CD14-positive monocyte (primary cell): Measurements from ENCODE around the gene HAND2. TPM values are rescaled to one million over a fixed set of nuclear protein-coding genes. Genes with fewer than 3 reads are reported as not detected.
A peak's percentile ranks its signal among the peaks of the same experiment; 100 is the strongest.

Source experiments
- DNase-seq, 3 donors: peaks; one replicate each; pipeline ENCODE4 v3.0.0-alpha.2; 2011 to 2022
- H2AFZ ChIP-seq: 2 replicates; pipeline ENCODE4 v1.6.0; 2012; ENCODE audit warnings: mild to moderate bottlenecking, low read depth, low read length, inconsistent platforms; ENCODE audit not compliant: insufficient read depth, poor library complexity, severe bottlenecking
- H3K27ac ChIP-seq, 2 donors: 1 replicate in 1 of 2; 2 replicates in 1 of 2; pipeline ENCODE4 v1.5.1; 2012 to 2013; ENCODE audit warnings: low read length in 2 of 2, control low read depth in 1 of 2, inconsistent platforms in 1 of 2, low read depth in 1 of 2, mild to moderate bottlenecking in 1 of 2
- H3K27me3 ChIP-seq, 2 donors: one replicate each; pipeline versions ENCODE4 v1.6.0 to v1.6.1; 2011 to 2013; ENCODE audit warnings: low read length in 2 of 2; ENCODE audit not compliant: control insufficient read depth in 2 of 2, insufficient read depth in 2 of 2
- H3K36me3 ChIP-seq, 2 donors: replicated peaks in 1 of 2; 1 replicate in 1 of 2; 2 replicates in 1 of 2; pipeline versions ENCODE4 v1.5.1 to v1.6.1; 2012 to 2013; ENCODE audit warnings: low read length in 2 of 2, control low read depth in 1 of 2, inconsistent platforms in 1 of 2, mild to moderate bottlenecking in 1 of 2; ENCODE audit not compliant: insufficient read depth in 2 of 2, control insufficient read depth in 1 of 2
- H3K4me1 ChIP-seq, 2 donors: 1 replicate in 1 of 2; 2 replicates in 1 of 2; pipeline versions ENCODE4 v1.5.1 to v1.6.1; 2012 to 2013; ENCODE audit warnings: low read length in 2 of 2, control low read depth in 1 of 2, inconsistent platforms in 1 of 2, mild to moderate bottlenecking in 1 of 2, moderate library complexity in 1 of 2; ENCODE audit not compliant: insufficient read depth in 2 of 2, control insufficient read depth in 1 of 2
- H3K4me2 ChIP-seq: replicated peaks from 2 replicates; pipeline ENCODE3; 2012; ENCODE audit warnings: low read length, moderate library complexity, mild to moderate bottlenecking; ENCODE audit not compliant: poor library complexity, severe bottlenecking; ENCODE audit errors: extremely low read depth
- H3K4me3 ChIP-seq, 3 experiments: fragments of 200-600 bp in 1 of 3; sonication (generic) in 1 of 3; replicated peaks in 1 of 3; 1 replicate in 2 of 3; 2 replicates in 1 of 3; pipeline ENCODE4 v1.5.1; 2011 to 2013; ENCODE audit warnings: low read length in 3 of 3, mild to moderate bottlenecking in 3 of 3, control low read depth in 2 of 3, low read depth in 2 of 3, inconsistent platforms in 1 of 3, moderate library complexity in 1 of 3
- H3K79me2 ChIP-seq: 2 replicates; pipeline ENCODE4 v1.6.0; 2012; ENCODE audit warnings: mild to moderate bottlenecking, control low read depth, inconsistent platforms, low read length, moderate library complexity; ENCODE audit not compliant: insufficient read depth
- H3K9ac ChIP-seq: 2 replicates; pipeline ENCODE4 v1.6.0; 2017; ENCODE audit warnings: low read length, mild to moderate bottlenecking; ENCODE audit not compliant: insufficient read depth, poor library complexity, severe bottlenecking
- H3K9me3 ChIP-seq, 2 donors: replicated peaks in 1 of 2; 1 replicate in 1 of 2; 2 replicates in 1 of 2; pipeline versions ENCODE4 v1.5.1 to v1.6.1; 2012 to 2013; ENCODE audit warnings: low read length in 2 of 2, control low read depth in 1 of 2; ENCODE audit not compliant: control insufficient read depth in 1 of 2, insufficient read depth in 1 of 2
- H4K20me1 ChIP-seq: 2 replicates; pipeline ENCODE4 v1.6.0; 2012; ENCODE audit warnings: mild to moderate bottlenecking, low read length, control low read depth, moderate library complexity; ENCODE audit not compliant: insufficient read depth
- H3K27ac Mint-ChIP-seq, 7 donors: one replicate each; pipeline ENCODE4 v1.8.0; 2020; ENCODE audit warnings: mild to moderate bottlenecking in 7 of 7, mixed read lengths in 7 of 7, moderate library complexity in 6 of 7, inconsistent platforms in 2 of 7
- H3K27me3 Mint-ChIP-seq, 3 donors: one replicate each; pipeline ENCODE4 v1.8.0; 2021 to 2022; ENCODE audit warnings: low read depth in 3 of 3, mild to moderate bottlenecking in 3 of 3, mixed read lengths in 3 of 3, moderate library complexity in 3 of 3, inconsistent platforms in 1 of 3
- H3K36me3 Mint-ChIP-seq, 2 donors: one replicate each; pipeline ENCODE4 v1.8.0; 2020; ENCODE audit warnings: mixed read lengths in 2 of 2, inconsistent platforms in 1 of 2, mild to moderate bottlenecking in 1 of 2
- H3K4me1 Mint-ChIP-seq: one replicate; pipeline ENCODE4 v1.8.0; 2020; ENCODE audit warnings: mild to moderate bottlenecking, mixed read lengths
- H3K4me3 Mint-ChIP-seq, 2 donors: one replicate each; pipeline ENCODE4 v1.8.0; 2020; ENCODE audit warnings: mild to moderate bottlenecking in 2 of 2, mixed read lengths in 2 of 2, moderate library complexity in 1 of 2
- H3K9me3 Mint-ChIP-seq, 7 donors: one replicate each; pipeline ENCODE4 v1.8.0; 2020 to 2022; ENCODE audit warnings: mixed read lengths in 7 of 7, mild to moderate bottlenecking in 6 of 7, moderate library complexity in 6 of 7, inconsistent platforms in 2 of 7
- WGBS: methylation state at CpG from one replicate; pipeline ENCODE4 v1.1.5; 2013; ENCODE audit warnings: missing lambda C conversion rate; ENCODE audit not compliant: insufficient coverage; 5-methylcytosine and 5-hydroxymethylcytosine counted together
- intact Hi-C, 2 donors: fragments of 100-400 bp; cut with micrococcal nuclease; formaldehyde crosslinking; loops; one replicate each; pipeline versions ENCODE4 v1.15.0 to v1.15.1; 2023
- polyA plus RNA-seq, 3 donors: library from polyadenylated mRNA; depleted of rRNA in 1 of 3; unstranded in 2 of 3; stranded (reverse) in 1 of 3; fragments of 300-500 nt in 2 of 3; fragments of >200 nt in 1 of 3; fragmentation: Illumina TruSeq in 2 of 3; gene quantifications; 1 replicate in 2 of 3; 2 replicates in 1 of 3; pipeline ENCODE4 v1.2.3, GENCODE V29; 2012 to 2021
- TF ChIP-seq, protein P1 (sequence below): fragments of 200-600 bp; IDR thresholded peaks from one replicate; pipeline ENCODE4 v1.8.0; 2022; ENCODE audit warnings: antibody characterized with exemption, mild to moderate bottlenecking

HAND2 gene
- polyA plus RNA-seq, 3 donors, result not detected

DNA sequence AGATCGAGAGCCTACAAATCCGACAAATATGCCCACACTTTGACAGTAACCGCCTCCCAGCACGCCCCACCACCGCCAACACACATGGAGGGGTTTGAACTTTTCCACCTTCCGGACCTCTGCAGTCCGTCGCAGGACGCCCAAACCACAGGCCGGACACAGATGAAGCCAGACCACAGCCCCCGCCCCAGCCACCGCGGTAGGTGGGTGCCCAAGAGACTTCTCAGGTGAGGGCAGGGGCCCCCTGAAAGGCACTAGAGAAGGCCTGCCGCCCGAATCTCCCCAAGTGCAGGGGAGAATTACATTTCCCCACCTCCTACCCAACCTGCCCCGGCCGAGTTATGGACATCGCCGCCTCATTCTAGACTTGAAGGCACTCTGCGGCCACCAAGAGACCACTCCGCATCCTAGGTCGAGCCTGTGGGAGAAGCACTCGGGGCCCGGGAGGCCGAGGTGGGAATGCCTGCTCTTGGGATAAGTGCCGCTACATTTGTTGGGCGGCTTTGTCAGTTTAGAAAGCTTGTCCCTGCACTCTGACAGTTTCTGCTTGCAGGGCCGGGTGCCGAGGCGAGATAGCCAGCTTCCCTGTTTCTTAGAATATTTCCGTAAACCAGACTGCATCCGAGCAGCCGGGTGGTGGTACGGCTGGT is 21.5 kb downstream of the HAND2 start:
- no peak for DNase-seq
- Histone ChIP-seq H3K79me2 (no peaks in the 10 kb centered on the region), H3K4me1 (peaks cover 37 to 43% of the 10 kb centered on the region in 2 donors), H3K9ac (no peak overlapping the region), H3K4me2 (peak overlapping the region; percentile 79), H3K27me3 (peaks cover 87 to 100% of the 10 kb centered on the region in 2 donors), H2AFZ (peak overlapping the region; percentile 84), H3K36me3 (no peaks in the 10 kb centered on the region), H3K27ac (no peak overlapping the region), H3K4me3 (peak overlapping the region in 1 of 3 experiments; percentile 76), H3K9me3 (peaks cover 15 to 45% of the 10 kb centered on the region in 2 donors), H4K20me1 (no peaks in the 10 kb centered on the region)
- peaks cover 55% of the 10 kb centered on the region for H3K4me1 Mint-ChIP-seq
- H3K36me3 Mint-ChIP-seq, result peaks cover 21 to 22% of the 10 kb centered on the region in 2 donors
- TF ChIP-seq, protein P1, sequence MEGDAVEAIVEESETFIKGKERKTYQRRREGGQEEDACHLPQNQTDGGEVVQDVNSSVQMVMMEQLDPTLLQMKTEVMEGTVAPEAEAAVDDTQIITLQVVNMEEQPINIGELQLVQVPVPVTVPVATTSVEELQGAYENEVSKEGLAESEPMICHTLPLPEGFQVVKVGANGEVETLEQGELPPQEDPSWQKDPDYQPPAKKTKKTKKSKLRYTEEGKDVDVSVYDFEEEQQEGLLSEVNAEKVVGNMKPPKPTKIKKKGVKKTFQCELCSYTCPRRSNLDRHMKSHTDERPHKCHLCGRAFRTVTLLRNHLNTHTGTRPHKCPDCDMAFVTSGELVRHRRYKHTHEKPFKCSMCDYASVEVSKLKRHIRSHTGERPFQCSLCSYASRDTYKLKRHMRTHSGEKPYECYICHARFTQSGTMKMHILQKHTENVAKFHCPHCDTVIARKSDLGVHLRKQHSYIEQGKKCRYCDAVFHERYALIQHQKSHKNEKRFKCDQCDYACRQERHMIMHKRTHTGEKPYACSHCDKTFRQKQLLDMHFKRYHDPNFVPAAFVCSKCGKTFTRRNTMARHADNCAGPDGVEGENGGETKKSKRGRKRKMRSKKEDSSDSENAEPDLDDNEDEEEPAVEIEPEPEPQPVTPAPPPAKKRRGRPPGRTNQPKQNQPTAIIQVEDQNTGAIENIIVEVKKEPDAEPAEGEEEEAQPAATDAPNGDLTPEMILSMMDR, result no peak
- H3K9me3 Mint-ChIP-seq, result peaks cover 0 to 62% (median 38%) of the 10 kb centered on the region in 7 donors
- peaks cover 96 to 99% (median 98%) of the 10 kb centered on the region in 3 donors for H3K27me3 Mint-ChIP-seq
- peak overlapping the region; percentile 79 to 94 for H3K4me3 Mint-ChIP-seq
- intact Hi-C loops, result no loop called here
- WGBS, result 2% methylated on average over 26 of the region's 34 CpGs
- H3K27ac Mint-ChIP-seq, result no peak overlapping the region

DNA sequence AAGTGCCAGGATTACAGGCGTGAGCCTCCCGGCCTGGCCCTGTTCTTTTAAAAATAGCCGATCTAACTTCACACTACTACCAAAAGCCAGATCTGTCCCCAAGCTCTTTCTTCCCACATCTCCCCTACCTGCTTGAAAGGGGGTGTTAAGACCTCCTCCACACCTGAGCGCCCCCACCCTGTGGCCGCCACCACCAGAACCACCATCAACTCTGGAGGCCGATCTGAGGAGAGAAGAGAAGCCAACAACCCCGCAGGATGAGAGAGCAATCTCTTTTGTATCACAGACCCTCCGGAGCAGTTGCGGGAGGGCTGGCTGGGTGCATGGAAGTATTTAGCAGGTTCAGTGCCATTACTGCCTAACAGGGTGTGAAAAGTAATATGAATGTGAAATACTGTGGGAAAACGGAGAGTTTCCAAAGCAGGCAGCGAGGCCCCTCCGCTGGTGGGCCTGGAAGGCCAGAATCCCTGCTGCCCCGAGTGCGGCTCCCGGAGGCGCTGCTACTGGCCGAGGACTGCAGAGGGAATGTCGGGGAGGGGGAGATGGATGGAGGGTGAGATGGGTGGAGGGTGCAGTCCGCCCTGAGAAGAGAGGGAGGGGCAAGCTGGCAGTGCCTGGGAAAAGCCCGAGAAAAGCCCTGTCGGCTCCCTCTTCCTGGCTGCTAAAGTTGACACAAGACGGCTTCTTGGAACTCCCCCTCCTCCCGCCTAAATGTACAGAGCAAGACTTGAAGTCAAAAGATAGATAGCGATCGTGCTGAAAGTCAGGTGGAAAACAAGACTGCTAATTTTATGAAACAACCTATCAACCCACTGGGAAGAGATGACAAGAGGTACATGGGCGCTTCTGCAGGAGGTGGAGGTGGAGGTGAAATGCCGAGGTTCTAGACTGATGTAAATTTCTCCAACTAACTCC is 22.3 kb downstream of the HAND2 start:
- no peak overlapping the region for H3K4me2 ChIP-seq
- peak overlapping the region in 1 of 2 donors; percentile 94 for H3K4me3 Mint-ChIP-seq
- peaks cover 22 to 23% of the 10 kb centered on the region in 2 donors for H3K36me3 Mint-ChIP-seq
- TF ChIP-seq, protein P1, result no peak
- peaks cover 0 to 62% (median 38%) of the 10 kb centered on the region in 7 donors for H3K9me3 Mint-ChIP-seq
- peak overlapping the region in 1 of 3 experiments; percentile 76 for H3K4me3 ChIP-seq
- peaks cover 86 to 100% of the 10 kb centered on the region in 2 donors for H3K27me3 ChIP-seq
- DNase-seq, result no peak
- H3K4me1 ChIP-seq, result peaks cover 37 to 51% of the 10 kb centered on the region in 2 donors
- WGBS, result 12% methylated on average over 15 of the region's 27 CpGs
- no peaks in the 10 kb centered on the region for H3K36me3 ChIP-seq
- H2AFZ ChIP-seq, result no peak overlapping the region
- H3K79me2 ChIP-seq, result no peaks in the 10 kb centered on the region
- H3K4me1 Mint-ChIP-seq, result peaks cover 60% of the 10 kb centered on the region
- H3K9ac ChIP-seq, result no peak overlapping the region
- H3K27ac Mint-ChIP-seq, result no peak overlapping the region
- H3K9me3 ChIP-seq, result peaks cover 15 to 49% of the 10 kb centered on the region in 2 donors
- H3K27me3 Mint-ChIP-seq, result peaks cover 96 to 99% (median 98%) of the 10 kb centered on the region in 3 donors
- intact Hi-C loops, result no loop called here
- no peak overlapping the region for H3K27ac ChIP-seq
- no peaks in the 10 kb centered on the region for H4K20me1 ChIP-seq
